GM19193 (cell line): ENCODE results near the gene GPR132.

Experiments used
- POLR2A ChIP-seq: IDR thresholded peaks from 4 replicates; pipeline ENCODE4 v1.6.1; 2011; ENCODE audit not compliant: insufficient read depth, insufficient read length; ENCODE audit errors: extremely low read depth

Gene GPR132

GRCh38 chr14:105093038-105093430 lies 27.8 kb upstream of the GPR132 start:
- no peak for TF ChIP-seq POLR2A

- no peak for TF ChIP-seq POLR2A
Measured at GRCh38 chr14:105092171-105093037, 27.2 kb upstream of the GPR132 start.

- no peak for TF ChIP-seq POLR2A
Measured at GRCh38 chr14:105091517-105092170, 26.4 kb upstream of the GPR132 start.

- no peak for TF ChIP-seq POLR2A
Measured at GRCh38 chr14:105091054-105091516, 25.9 kb upstream of the GPR132 start.

- TF ChIP-seq POLR2A = no peak
Measured at GRCh38 chr14:105090493-105091053, 25.3 kb upstream of the GPR132 start.

DNA sequence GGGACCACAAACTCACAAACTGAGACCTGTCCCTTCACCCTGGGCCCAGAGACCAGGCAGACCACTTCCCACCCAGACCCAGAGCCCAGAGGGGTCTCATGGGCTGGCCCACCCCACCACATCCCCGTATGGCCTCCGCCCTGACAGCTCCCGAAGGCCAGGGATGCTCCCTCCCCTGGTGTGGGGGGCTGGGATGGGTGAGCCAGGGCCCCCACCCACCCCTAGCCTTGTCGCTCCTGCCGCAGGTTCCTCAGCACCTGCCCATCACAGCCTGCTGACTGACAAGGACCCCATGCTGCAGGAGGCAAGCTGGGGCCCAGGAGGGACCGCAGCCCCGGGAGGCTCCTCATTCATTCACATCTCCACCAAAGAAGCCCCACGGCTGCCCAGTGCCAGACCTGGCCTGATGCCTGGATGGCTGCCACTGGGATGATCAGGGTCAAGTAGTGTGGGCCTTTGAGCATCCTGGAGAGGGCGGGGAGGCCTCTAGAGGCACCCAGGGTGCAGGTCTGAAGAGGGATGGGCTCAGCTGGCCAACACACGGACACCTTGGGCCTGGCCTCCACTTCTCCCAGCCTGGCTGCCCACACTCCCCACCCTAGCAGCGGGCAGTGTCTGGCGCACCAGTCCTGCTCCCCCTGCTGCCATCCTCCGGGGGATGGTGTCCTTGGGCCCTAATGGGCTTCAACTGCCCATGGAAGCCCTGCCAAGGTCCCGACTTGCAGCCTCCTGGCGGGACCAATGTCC lies 24.7 kb upstream of the GPR132 start:
- TF ChIP-seq POLR2A = no peak

GRCh38 chr14:105088812-105089745 lies 23.8 kb upstream of the GPR132 start:
- no peak for TF ChIP-seq POLR2A

- no peak for TF ChIP-seq POLR2A
Measured at GRCh38 chr14:105087963-105088811, 23.0 kb upstream of the GPR132 start.

DNA sequence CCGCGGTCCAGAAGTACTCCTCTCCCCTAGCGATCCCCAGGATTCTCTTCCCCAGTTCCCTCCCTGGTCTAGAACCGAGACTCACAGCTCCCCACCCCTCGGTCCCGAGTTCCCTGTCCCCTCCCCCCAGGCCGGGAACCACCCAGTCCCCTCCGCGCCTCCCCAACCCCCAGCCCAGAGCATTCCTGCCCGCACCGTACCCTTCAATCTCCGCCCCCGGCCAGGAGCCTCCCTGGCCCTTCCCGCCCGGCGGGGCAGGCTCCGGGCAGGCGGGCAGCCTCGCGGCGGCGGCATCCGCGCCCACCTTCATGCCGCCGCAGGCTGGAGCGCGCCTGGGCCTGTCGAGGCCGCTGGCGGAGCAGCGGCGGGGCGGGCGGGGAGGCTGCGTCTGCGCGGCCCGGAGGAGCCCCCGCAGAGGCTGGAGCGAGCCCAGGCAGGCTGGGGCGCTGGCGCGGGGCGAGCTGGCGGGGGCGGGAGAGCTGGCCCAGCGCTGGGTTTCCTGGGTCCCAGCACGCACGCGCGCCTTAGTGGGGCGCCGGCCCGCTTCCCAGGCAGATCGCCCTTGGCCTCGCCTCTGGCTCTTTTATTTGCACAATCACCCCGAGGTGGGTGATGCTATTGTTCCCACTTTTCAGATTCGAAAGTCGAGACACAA lies 22.2 kb upstream of the GPR132 start:
- no peak for TF ChIP-seq POLR2A

DNA sequence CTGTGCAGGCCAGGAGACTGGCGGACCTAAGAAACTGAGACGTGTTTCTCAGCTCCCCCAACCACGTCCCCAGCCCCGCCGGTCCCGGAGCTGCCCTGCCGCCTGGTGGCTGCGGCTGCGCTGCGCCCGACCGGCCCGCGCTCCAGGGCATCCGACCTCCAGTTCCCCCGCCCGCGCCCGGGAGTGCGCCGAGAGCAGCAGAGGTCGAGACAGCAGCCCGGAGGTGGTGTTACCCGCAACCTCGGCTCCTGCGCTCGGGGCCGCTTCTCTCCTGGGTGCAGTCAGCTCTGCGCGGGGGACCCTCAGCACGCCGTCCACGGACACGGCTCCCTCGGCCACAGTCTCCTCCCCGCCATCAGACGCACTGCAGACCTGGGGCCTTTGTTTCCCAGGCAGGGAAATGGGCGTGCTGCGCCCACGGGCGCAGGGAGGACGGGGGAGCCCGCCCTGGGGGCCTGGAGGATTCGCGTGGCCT lies 21.6 kb upstream of the GPR132 start:
- peak; percentile 60 for TF ChIP-seq POLR2A

GRCh38 chr14:105085766-105086165 lies 20.5 kb upstream of the GPR132 start:
- TF ChIP-seq POLR2A = no peak

- TF ChIP-seq POLR2A = no peak
Measured at GRCh38 chr14:105084741-105085571, 19.7 kb upstream of the GPR132 start.
